GM06990 (cell line): ENCODE data around the gene TMEM161B.

Experiments used
- DNase-seq: peaks from one replicate; pipeline ENCODE4 v3.0.0-alpha.2; 2011; ENCODE audit not compliant: insufficient read length; ENCODE audit errors: extremely low read depth
- H3K27me3 ChIP-seq: replicated peaks from 2 replicates; pipeline ENCODE4 v1.6.0; 2011; ENCODE audit warnings: low read length; ENCODE audit not compliant: control insufficient read depth, insufficient read depth
- H3K36me3 ChIP-seq: 2 replicates; pipeline ENCODE4 v1.5.1; 2011; ENCODE audit warnings: low read length; ENCODE audit not compliant: control insufficient read depth, insufficient read depth
- H3K4me3 ChIP-seq: replicated peaks from 2 replicates; pipeline ENCODE4 v1.5.1; 2011; ENCODE audit warnings: low read depth, mild to moderate bottlenecking, control low read depth, low read length
- CTCF ChIP-seq: IDR thresholded peaks from 2 replicates; pipeline ENCODE4 v1.5.1; 2011; ENCODE audit warnings: low read length, control low read depth, mild to moderate bottlenecking, inconsistent platforms; ENCODE audit not compliant: insufficient read depth, poor library complexity, severe bottlenecking

Gene TMEM161B

GRCh38 chr5:88145611-88146467 lies 122.8 kb downstream of the TMEM161B start:
- DNase-seq = no peak
- TF ChIP-seq CTCF = no peak
- H3K27me3 ChIP-seq = peaks cover 1% of the 10 kb centered on the region; the same call in 1 of the 2 replicates
- H3K4me3 ChIP-seq = peak overlapping the region; percentile 40; the same call in 1 of the 2 replicates
- H3K36me3 ChIP-seq = no peaks in the 10 kb centered on the region

DNA sequence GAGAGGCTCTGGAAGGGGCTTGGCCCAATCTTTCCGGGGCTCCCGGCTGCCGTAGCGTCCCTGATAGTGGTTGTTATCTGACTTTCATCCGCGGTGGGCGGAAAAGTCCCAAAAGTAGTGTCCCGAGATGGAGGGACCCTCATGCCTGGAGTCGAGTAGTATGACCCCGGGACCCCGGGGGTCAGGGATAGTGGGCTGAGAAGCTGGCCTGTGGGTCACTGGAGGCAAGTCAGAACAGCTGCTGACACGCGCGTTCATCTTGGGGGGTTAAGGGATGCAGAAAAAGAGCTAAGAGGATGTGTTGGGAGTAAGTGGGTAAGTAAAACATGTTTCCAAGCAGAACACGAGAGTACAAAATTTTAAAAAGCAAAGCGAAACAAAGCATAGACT lies 123.4 kb downstream of the TMEM161B start:
- DNase-seq = no peak
- Histone ChIP-seq H3K27me3 (peaks cover 1% of the 10 kb centered on the region; the same call in 1 of the 2 replicates), H3K36me3 (no peaks in the 10 kb centered on the region), H3K4me3 (peak overlapping the region; percentile 40; the same call in 1 of the 2 replicates)
- no peak for TF ChIP-seq CTCF
